IPS-11a (cell line): ENCODE measurements around the gene ZNF483.
"Not testable (repeated sequence)": the region's sequence is repeated elsewhere in the genome, so short reads cannot be mapped to it uniquely, and the experiment has no call there.

Experiments
- H3K4me3 ChIP-seq: one replicate; pipeline ENCODE4 v1.5.1; 2013; ENCODE audit warnings: low read depth, low read length, control low read depth

The ZNF483 gene

GRCh38 chr9:111525056-111525977 lies at the start of gene ZNF483:
Gene ZNF483, plus strand, starts transcription at chr9:111525179. Its CDS starts 2,217 bp downstream, at chr9:111527396.
- H3K4me3 ChIP-seq = peak within 1 kb of the TSS; percentile 86

GRCh38 chr9:111475195-111475594 lies 49.8 kb upstream of the ZNF483 start:
- no peak overlapping the region for H3K4me3 ChIP-seq

- no peak overlapping the region for H3K4me3 ChIP-seq
Measured at GRCh38 chr9:111477677-111478076, 47.3 kb upstream of the ZNF483 start.

GRCh38 chr9:111481885-111482636 lies 42.9 kb upstream of the ZNF483 start:
- H3K4me3 ChIP-seq = peak overlapping the region; percentile 85

GRCh38 chr9:111482694-111483438 lies 42.1 kb upstream of the ZNF483 start:
- H3K4me3 ChIP-seq = peak overlapping the region; percentile 85

- peak overlapping the region; percentile 85 for H3K4me3 ChIP-seq
Measured at GRCh38 chr9:111483439-111483857, 41.5 kb upstream of the ZNF483 start.

GRCh38 chr9:111483858-111484571 lies 41.0 kb upstream of the ZNF483 start, which contains the start of gene ECPAS:
Gene ECPAS, minus strand, starts transcription at chr9:111484383. Its CDS starts 11,465 bp downstream, at chr9:111472918.
- H3K4me3 ChIP-seq = peak within 1 kb of the TSS; percentile 85

- H3K4me3 ChIP-seq = peak overlapping the region; percentile 85
Measured at GRCh38 chr9:111484572-111484894, 40.4 kb upstream of the ZNF483 start.

GRCh38 chr9:111497196-111497595 lies 27.8 kb upstream of the ZNF483 start:
- H3K4me3 ChIP-seq = not testable (repeated sequence)

GRCh38 chr9:111501005-111501562 lies 23.9 kb upstream of the ZNF483 start:
- H3K4me3 ChIP-seq = no peak overlapping the region

GRCh38 chr9:111501648-111502047 lies 23.3 kb upstream of the ZNF483 start:
- H3K4me3 ChIP-seq = no peak overlapping the region

GRCh38 chr9:111502506-111502905 lies 22.5 kb upstream of the ZNF483 start:
- H3K4me3 ChIP-seq = no peak overlapping the region

GRCh38 chr9:111511581-111511980 lies 13.4 kb upstream of the ZNF483 start:
- not testable (repeated sequence) for H3K4me3 ChIP-seq

GRCh38 chr9:111514967-111515366 lies 10.0 kb upstream of the ZNF483 start:
- no peak overlapping the region for H3K4me3 ChIP-seq

- no peak overlapping the region for H3K4me3 ChIP-seq
Measured at GRCh38 chr9:111516061-111516465, 8.9 kb upstream of the ZNF483 start.

GRCh38 chr9:111524731-111525055 lies 286 bp upstream of the ZNF483 start:
- H3K4me3 ChIP-seq = no peak overlapping the region

- H3K4me3 ChIP-seq = no peak overlapping the region
Measured at GRCh38 chr9:111527347-111527746, 2.4 kb downstream of the ZNF483 start.

- no peak overlapping the region for H3K4me3 ChIP-seq
Measured at GRCh38 chr9:111529787-111530186, 4.8 kb downstream of the ZNF483 start.

- no peak overlapping the region for H3K4me3 ChIP-seq
Measured at GRCh38 chr9:111531716-111532115, 6.7 kb downstream of the ZNF483 start.

GRCh38 chr9:111533099-111533790 lies 8.3 kb downstream of the ZNF483 start:
- no peak overlapping the region for H3K4me3 ChIP-seq
